ENCODE data around the gene LYZL4.

- TF ChIP-seq CTCF (IDR thresholded peaks at IDR 0.05) (no peak), POLR2A (IDR thresholded peaks at IDR 0.05) (no peak), POLR2AphosphoS5 (IDR thresholded peaks at IDR 0.05) (no peak), EP300 (IDR thresholded peaks at IDR 0.05) (no peak)
Observed at GRCh38 chr3:42410370-42411131, at the start of gene LYZL4.
